Hepatocyte (in vitro differentiated cells): Measurements from ENCODE around the gene NPC1.

Source experiments
- CTCF ChIP-seq: fragments of 200-600 bp; sonication (generic); IDR thresholded peaks from 2 replicates; pipeline ENCODE4 v1.5.1; 2016; ENCODE audit warnings: antibody characterized with exemption, mild to moderate bottlenecking; ENCODE audit not compliant: poor library complexity
- EZH2 ChIP-seq: fragments of 200-600 bp; sonication (generic); IDR thresholded peaks from 2 replicates; pipeline ENCODE4 v1.6.1; 2016; ENCODE audit warnings: antibody characterized with exemption, mild to moderate bottlenecking, borderline replicate concordance
- EZH2phosphoT487 ChIP-seq: fragments of 200-600 bp; sonication (generic); IDR thresholded peaks from one replicate; pipeline ENCODE4 v1.6.1; 2018; ENCODE audit warnings: antibody characterized with exemption, mild to moderate bottlenecking, low read depth, moderate library complexity; ENCODE audit not compliant: unreplicated experiment, severe bottlenecking

GRCh38 chr18:23574611-23575308 is 11.5 kb downstream of the NPC1 start:
- TF ChIP-seq EZH2phosphoT487 (no peak), CTCF (no peak), EZH2 (no peak)
